ENCODE measurements around the gene MRI1.

Gene MRI1

DNA sequence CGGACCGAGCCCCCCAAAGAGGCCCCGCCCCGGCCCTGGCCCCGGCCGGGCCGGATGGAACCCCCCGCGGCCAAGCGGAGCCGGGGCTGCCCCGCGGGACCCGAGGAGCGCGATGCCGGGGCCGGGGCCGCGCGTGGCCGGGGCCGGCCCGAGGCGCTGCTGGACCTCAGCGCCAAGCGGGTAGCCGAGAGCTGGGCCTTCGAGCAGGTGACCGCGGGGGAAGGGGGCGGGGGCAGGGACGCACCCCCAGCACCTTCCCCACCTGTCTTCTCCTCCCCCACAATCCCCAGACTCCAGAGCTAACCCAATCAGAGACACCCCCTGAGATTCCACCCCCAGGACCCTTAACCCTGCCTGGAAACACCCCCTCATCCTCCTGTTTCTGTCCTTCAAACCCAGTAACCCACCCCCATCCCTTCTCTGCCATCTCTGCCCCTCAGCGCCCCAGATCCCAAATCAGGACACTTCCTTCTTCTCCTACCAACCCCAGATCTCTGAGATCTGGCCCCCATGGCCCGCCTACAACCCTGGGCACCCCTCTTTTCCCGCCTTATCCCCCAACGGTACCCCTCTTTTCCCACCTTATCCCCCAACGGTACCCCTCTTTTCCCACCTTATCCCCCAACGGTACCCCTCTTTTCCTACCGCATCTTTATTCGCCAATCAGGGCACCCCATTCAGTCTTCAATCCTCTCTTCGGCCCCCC is 31.4 kb downstream of the MRI1 start:
- no peak for DNase-seq

- DNase-seq = no peak
Measured at GRCh38 chr19:13796301-13797057, 32.2 kb downstream of the MRI1 start.

GRCh38 chr19:13797058-13797440 is 32.7 kb downstream of the MRI1 start:
- no peak for DNase-seq

- no peak for DNase-seq
Measured at GRCh38 chr19:13797870-13798269, 33.5 kb downstream of the MRI1 start.

DNA sequence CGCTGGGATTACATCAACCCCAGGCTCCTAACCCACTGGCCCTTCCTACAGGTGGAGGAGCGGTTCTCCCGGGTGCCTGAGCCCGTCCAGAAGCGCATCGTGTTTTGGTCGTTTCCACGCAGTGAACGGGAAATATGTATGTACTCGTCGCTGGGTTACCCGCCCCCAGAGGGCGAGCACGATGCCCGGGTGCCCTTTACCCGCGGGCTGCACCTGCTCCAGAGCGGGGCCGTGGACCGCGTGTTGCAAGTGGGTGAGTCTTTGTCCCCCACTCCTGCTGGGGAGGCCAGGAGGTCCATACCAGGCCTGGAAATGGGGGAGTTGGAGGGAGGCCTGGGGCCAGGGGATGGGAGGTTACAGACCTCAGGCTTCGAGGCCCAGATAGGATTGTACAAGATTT is 35.3 kb downstream of the MRI1 start:
- no peak for DNase-seq

GRCh38 chr19:13803038-13803437 is 38.7 kb downstream of the MRI1 start:
- DNase-seq = no peak

DNA sequence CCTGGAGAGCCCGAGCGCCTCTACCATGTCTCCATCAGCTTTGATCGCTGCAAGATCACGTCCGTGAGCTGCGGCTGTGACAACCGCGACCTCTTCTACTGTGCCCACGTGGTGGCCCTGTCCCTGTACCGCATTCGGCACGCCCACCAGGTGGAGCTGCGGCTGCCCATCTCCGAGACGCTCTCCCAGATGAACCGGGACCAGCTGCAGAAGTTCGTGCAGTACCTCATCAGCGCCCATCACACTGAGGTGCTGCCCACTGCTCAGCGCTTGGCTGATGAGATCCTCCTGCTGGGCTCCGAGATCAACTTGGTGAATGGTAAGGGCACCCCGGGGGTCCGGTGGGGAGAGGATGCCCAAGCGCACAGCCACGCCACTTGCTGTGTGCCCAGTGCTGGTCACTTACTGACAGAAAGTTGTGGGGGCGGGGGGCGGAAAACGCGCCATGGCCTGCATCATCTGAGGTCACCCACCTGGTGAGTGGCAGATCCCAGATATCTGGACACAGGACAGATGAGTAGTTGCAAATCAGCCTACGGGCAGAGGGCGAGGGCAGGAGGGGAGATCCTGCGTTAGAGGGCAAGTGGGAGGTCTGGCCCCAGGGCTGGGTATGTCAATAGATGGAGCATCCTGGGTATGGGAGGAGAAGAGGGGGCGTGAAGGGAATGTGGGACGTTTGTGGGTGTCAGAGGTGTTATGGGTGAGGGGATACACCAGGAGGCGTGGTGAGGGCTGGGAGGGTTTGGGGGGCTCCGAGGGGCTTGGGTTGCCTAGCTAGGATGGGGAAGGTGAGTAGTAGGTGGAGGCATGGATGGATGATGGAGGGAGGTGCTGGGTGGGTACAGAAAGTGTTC is 40.7 kb downstream of the MRI1 start:
- DNase-seq = no peak

GRCh38 chr19:13806728-13807127 is 42.4 kb downstream of the MRI1 start:
- no peak for DNase-seq

- no peak for DNase-seq
Measured at GRCh38 chr19:13807421-13808021, 43.2 kb downstream of the MRI1 start.

DNA sequence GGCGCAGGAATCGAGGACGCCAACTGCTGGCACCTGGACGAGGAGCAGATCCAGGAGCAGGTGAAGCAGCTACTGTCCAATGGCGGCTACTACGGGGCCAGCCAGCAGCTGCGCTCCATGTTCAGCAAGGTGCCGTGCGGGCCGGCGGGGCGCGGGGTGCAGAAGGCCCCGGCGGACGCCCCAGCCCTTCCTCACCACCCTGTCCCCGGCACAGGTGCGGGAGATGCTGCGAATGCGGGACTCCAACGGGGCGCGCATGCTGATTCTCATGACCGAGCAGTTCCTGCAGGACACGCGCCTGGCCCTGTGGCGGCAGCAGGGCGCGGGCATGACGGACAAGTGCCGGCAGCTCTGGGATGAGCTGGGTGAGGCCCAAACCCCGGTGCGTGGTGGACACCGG is 44.5 kb downstream of the MRI1 start:
- DNase-seq = no peak

- no peak for DNase-seq
Measured at GRCh38 chr19:13812544-13812943, 48.2 kb downstream of the MRI1 start.

- DNase-seq = no peak
Measured at GRCh38 chr19:13813147-13813546, 48.8 kb downstream of the MRI1 start.

DNA sequence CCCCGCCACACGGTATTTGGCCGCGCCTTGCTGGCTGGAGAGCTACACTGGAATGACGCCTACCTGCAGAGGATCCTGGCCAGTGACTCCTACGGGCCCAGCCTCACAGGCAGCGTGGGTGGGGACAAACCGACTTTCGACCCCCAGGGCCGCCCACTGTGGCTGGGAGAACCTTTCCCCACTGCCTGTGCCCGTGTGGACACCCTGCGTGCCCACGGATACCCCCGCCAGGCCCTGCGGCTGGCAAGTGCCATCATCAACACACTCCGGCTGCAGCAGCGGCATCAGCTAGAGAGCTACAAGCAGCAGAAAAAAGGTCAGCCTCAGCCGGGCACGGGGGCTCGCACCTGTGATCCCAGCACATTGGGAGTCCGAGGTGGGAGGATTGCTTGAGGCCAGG is 50.2 kb downstream of the MRI1 start:
- DNase-seq = no peak

DNA sequence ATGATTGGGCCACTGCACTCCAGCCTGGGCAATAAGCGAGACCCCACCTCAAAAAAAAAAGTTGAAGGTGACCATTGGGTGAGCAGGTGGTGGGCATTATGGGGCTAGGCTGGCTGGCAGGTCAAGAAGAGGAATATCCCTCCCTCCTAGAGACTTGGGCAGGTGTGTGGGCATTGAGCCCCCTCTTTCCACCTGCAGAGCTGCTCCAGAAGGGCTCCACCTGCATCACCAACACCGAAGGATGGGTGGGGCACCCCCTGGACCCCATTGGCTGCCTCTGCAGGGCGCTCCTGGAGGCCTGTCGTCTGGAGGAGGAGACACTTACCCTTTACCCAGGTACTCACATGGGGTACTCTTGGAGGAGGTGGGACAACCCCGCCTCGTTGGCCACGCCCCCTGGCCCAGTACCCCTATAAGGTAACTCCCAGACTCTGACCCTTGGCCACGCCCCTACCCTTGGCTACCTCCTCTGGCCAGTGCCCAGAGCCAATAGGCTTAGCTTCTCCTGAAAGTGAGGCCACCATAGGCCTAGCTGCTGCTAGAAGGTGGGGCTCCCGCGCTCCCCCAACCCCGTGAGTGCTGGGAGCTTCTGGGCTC is 52.8 kb downstream of the MRI1 start:
- no peak for DNase-seq

GRCh38 chr19:13817615-13818371 is 53.5 kb downstream of the MRI1 start:
- no peak for DNase-seq

GRCh38 chr19:13819238-13819637 is 54.9 kb downstream of the MRI1 start:
- no peak for DNase-seq

- DNase-seq = no peak
Measured at GRCh38 chr19:13821292-13821691, 57.0 kb downstream of the MRI1 start.

GRCh38 chr19:13823256-13823655 is 58.9 kb downstream of the MRI1 start:
- no peak for DNase-seq

Measured in stimulated activated naive CD4-positive, alpha-beta T cell treated with Interleukin-2 at 50 U/mL for 16 hours (primary cell).